ENCODE results near the gene CCDC102B.

The CCDC102B gene

DNA sequence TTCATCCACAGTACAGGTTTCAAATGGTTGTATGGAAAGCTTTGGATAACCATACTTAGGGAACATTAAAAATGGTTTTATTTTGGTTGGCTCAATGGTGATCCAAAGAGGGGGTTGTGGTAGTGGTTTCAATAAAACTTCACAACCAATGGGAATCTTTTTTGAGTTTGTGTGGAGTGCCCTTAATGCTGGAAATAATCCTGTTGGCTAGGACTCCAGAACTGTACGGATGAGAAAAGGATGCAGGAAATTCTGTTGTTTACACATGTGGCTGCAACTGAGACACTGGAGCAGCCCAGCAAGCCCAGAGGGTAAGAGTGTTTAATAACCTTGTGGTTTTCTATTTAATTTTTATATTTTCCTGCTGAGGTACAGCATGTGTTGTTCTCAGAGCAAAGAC lies at the start of gene CCDC102B:
CCDC102B (plus strand) TSS at position 210 of the 400 bp plus-strand sequence. CDS start 38,684 bp downstream, outside the sequence.
- H3K4me3 ChIP-seq (ENCODE audit: low read length): no peak within 1 kb of the TSS
- no peaks in the 10 kb centered on the region for H3K9me3 ChIP-seq (ENCODE audit: control insufficient read depth, insufficient read depth, low read length)
- no peaks in the 10 kb centered on the region for H3K79me2 ChIP-seq (ENCODE audit: control insufficient read depth, low read length)

DNA sequence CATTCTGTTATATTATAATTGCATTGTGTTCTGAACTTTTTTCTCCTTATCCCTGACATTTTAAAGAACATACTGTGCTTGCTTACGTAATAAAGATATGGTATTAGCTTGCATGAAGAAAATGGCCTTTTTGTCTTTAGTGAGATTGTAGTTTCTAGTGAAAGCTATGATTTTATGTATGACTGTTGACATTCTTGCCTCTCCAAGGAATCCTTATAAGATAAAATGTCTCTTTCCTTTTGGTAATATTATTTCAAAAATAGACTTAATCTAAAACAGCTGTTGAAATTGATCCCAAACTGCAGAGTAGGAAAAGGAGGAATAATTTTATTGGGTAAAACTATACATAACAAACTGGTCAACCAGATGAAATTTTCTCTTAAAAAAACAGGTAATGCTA lies 40.8 kb upstream of the CCDC102B start:
- Histone ChIP-seq H3K27ac (ENCODE audit: low read depth, low read length) (no peak overlapping the region), H3K36me3 (ENCODE audit: control insufficient read depth, low read length) (no peaks in the 10 kb centered on the region), H3K4me2 (ENCODE audit: low read length) (no peak overlapping the region), H3K9me3 (ENCODE audit: control insufficient read depth, insufficient read depth, low read length) (no peaks in the 10 kb centered on the region), H3K79me2 (ENCODE audit: control insufficient read depth, low read length) (no peaks in the 10 kb centered on the region), H3K27me3 (ENCODE audit: control insufficient read depth, low read length) (no peaks in the 10 kb centered on the region), H3K4me1 (ENCODE audit: control insufficient read depth, low read length) (no peaks in the 10 kb centered on the region), H4K20me1 (ENCODE audit: control insufficient read depth, insufficient read depth, low read depth, low read length) (no peaks in the 10 kb centered on the region), H3K9me2 (replicated peaks; ENCODE audit: control insufficient read depth, low read length) (no peaks in the 10 kb centered on the region), H3F3A (ENCODE audit: control insufficient read depth, insufficient read depth) (no peaks in the 10 kb centered on the region), H3K4me3 (ENCODE audit: low read length) (no peak overlapping the region)
- TF ChIP-seq EZH2phosphoT487 (IDR thresholded peaks at IDR 0.05; ENCODE audit: borderline replicate concordance, low read length): no peak
- TF ChIP-seq, protein P1, sequence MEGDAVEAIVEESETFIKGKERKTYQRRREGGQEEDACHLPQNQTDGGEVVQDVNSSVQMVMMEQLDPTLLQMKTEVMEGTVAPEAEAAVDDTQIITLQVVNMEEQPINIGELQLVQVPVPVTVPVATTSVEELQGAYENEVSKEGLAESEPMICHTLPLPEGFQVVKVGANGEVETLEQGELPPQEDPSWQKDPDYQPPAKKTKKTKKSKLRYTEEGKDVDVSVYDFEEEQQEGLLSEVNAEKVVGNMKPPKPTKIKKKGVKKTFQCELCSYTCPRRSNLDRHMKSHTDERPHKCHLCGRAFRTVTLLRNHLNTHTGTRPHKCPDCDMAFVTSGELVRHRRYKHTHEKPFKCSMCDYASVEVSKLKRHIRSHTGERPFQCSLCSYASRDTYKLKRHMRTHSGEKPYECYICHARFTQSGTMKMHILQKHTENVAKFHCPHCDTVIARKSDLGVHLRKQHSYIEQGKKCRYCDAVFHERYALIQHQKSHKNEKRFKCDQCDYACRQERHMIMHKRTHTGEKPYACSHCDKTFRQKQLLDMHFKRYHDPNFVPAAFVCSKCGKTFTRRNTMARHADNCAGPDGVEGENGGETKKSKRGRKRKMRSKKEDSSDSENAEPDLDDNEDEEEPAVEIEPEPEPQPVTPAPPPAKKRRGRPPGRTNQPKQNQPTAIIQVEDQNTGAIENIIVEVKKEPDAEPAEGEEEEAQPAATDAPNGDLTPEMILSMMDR (IDR thresholded peaks at IDR 0.05; ENCODE audit: low read depth, low read length, poor library complexity, severe bottlenecking): no peak

More for the DNA sequence above, at the start of gene CCDC102B:
- TF ChIP-seq EZH2phosphoT487 (IDR thresholded peaks at IDR 0.05; ENCODE audit: borderline replicate concordance, low read length): no peak
- TF ChIP-seq, protein P1 (IDR thresholded peaks at IDR 0.05; ENCODE audit: low read depth, low read length, poor library complexity, severe bottlenecking): no peak
- no peaks in the 10 kb centered on the region for H3F3A ChIP-seq (ENCODE audit: control insufficient read depth, insufficient read depth)
- H3K27ac ChIP-seq (ENCODE audit: low read depth, low read length): no peak within 1 kb of the TSS
- H4K20me1 ChIP-seq (ENCODE audit: control insufficient read depth, insufficient read depth, low read depth, low read length): no peaks in the 10 kb centered on the region
- no peaks in the 10 kb centered on the region for H3K9me2 ChIP-seq (replicated peaks; ENCODE audit: control insufficient read depth, low read length)
- no peak within 1 kb of the TSS for H3K4me2 ChIP-seq (ENCODE audit: low read length)
- H3K27me3 ChIP-seq (ENCODE audit: control insufficient read depth, low read length): no peaks in the 10 kb centered on the region
- no peaks in the 10 kb centered on the region for H3K4me1 ChIP-seq (ENCODE audit: control insufficient read depth, low read length)
- no peaks in the 10 kb centered on the region for H3K36me3 ChIP-seq (ENCODE audit: control insufficient read depth, low read length)

DNA sequence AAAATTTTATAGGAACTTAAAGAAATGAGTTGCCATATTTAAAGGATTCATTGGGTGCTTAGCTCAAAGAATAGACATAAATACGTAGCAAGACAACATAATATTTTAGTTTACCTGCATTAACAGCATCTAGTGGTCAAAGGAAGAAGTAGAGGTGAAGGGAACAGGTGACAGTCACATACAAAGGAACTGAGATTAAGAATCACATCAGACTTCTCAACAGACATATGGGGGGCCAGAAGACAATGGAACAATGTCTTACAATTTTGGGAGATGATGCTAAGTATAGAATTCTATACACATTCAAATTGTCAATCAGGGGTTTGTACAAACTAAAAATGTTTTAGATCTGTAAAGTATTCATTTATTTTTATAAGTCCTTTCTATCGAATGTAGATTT lies 38.6 kb upstream of the CCDC102B start:
- no peaks in the 10 kb centered on the region for H3K9me3 ChIP-seq (ENCODE audit: control insufficient read depth, insufficient read depth, low read length)
- H3K4me1 ChIP-seq (ENCODE audit: control insufficient read depth, low read length): no peaks in the 10 kb centered on the region
- H3K4me2 ChIP-seq (ENCODE audit: low read length): no peak overlapping the region
- no peaks in the 10 kb centered on the region for H3K27me3 ChIP-seq (ENCODE audit: control insufficient read depth, low read length)
- H3K9me2 ChIP-seq (replicated peaks; ENCODE audit: control insufficient read depth, low read length): no peaks in the 10 kb centered on the region
- H3K79me2 ChIP-seq (ENCODE audit: control insufficient read depth, low read length): no peaks in the 10 kb centered on the region
- no peaks in the 10 kb centered on the region for H3K36me3 ChIP-seq (ENCODE audit: control insufficient read depth, low read length)
- H3K27ac ChIP-seq (ENCODE audit: low read depth, low read length): no peak overlapping the region
- no peak overlapping the region for H3K4me3 ChIP-seq (ENCODE audit: low read length)
- no peaks in the 10 kb centered on the region for H4K20me1 ChIP-seq (ENCODE audit: control insufficient read depth, insufficient read depth, low read depth, low read length)
- H3F3A ChIP-seq (ENCODE audit: control insufficient read depth, insufficient read depth): no peaks in the 10 kb centered on the region
- no peak for TF ChIP-seq EZH2phosphoT487 (IDR thresholded peaks at IDR 0.05; ENCODE audit: borderline replicate concordance, low read length)
- TF ChIP-seq, protein P1 (IDR thresholded peaks at IDR 0.05; ENCODE audit: low read depth, low read length, poor library complexity, severe bottlenecking): no peak
